Calu3 (cell line): ENCODE measurements around the gene TK2. TPM values are rescaled to one million over a fixed set of nuclear protein-coding genes. Genes with fewer than 3 reads are reported as not detected.

Experiments
- BruUV-seq: library from RNA; stranded (reverse); fragments of 400-500 nt; replicated peaks from 2 replicates; lab custom pipeline; 2021; lab: Mats Ljungman, UMichigan
- CTCF ChIA-PET: fragments of 300-600 bp; sonication (Branson Sonifier 250); formaldehyde crosslinking; loops from one replicate; lab custom pipeline; 2022; ENCODE audit warnings: antibody characterized with exemption; lab: Charles Lee
- DNase-seq: peaks from one replicate; pipeline ENCODE4 v3.0.0; 2022
- H3K27ac Mint-ChIP-seq: one replicate; pipeline ENCODE4 v1.8.0; 2022; ENCODE audit warnings: mixed read lengths; ENCODE audit not compliant: unreplicated experiment
- H3K27me3 Mint-ChIP-seq: one replicate; pipeline ENCODE4 v1.8.0; 2022; ENCODE audit warnings: mixed read lengths; ENCODE audit not compliant: unreplicated experiment
- H3K36me3 Mint-ChIP-seq: one replicate; pipeline ENCODE4 v1.8.0; 2022; ENCODE audit warnings: mild to moderate bottlenecking, moderate library complexity, mixed read lengths; ENCODE audit not compliant: insufficient read depth, unreplicated experiment
- H3K4me1 Mint-ChIP-seq: one replicate; pipeline ENCODE4 v1.8.0; 2022; ENCODE audit warnings: mild to moderate bottlenecking, low read depth, mixed read lengths; ENCODE audit not compliant: unreplicated experiment
- H3K4me3 Mint-ChIP-seq: one replicate; pipeline ENCODE4 v1.8.0; 2022; ENCODE audit warnings: mild to moderate bottlenecking, low read depth, moderate library complexity, mixed read lengths; ENCODE audit not compliant: unreplicated experiment
- H3K9me3 Mint-ChIP-seq: one replicate; pipeline ENCODE4 v1.8.0; 2022; ENCODE audit warnings: low read depth, mixed read lengths; ENCODE audit not compliant: unreplicated experiment
- CTCF ChIP-seq: fragments of 200-600 bp; IDR thresholded peaks from one replicate; pipeline ENCODE4 v1.8.0; 2022; ENCODE audit warnings: antibody characterized with exemption; ENCODE audit not compliant: unreplicated experiment
- intact Hi-C: fragments of 100-400 bp; cut with micrococcal nuclease; formaldehyde crosslinking; loops from one replicate; pipeline ENCODE4 v1.10.0; 2022; ENCODE audit not compliant: unreplicated experiment
- total RNA-seq: library from RNA; stranded (reverse); gene quantifications from 2 replicates; pipeline ENCODE4 v1.2.3, GENCODE V29; 2022

Gene TK2
- total RNA-seq, 1 experiment from 2014 or later, result 53.2 TPM

- CTCF ChIA-PET, result interaction anchor here (0.7 to 1.3 kb wide), 2 partner anchors 17 to 27 kb away, joined by 3 to 4 read pairs; no protein-coding TSS in a partner anchor
- no peak for TF ChIP-seq CTCF
- Mint-ChIP-seq H3K27me3 (no peaks in the 10 kb centered on the region), H3K9me3 (no peaks in the 10 kb centered on the region), H3K36me3 (peaks cover 53% of the 10 kb centered on the region), H3K27ac (no peak overlapping the region), H3K4me3 (no peak overlapping the region), H3K4me1 (peaks cover 8% of the 10 kb centered on the region)
- intact Hi-C loops, result no loop called here
- no peak for DNase-seq
- BruUV-seq, result no TSS peak
These were observed 11.0 kb downstream of the TK2 start for GRCh38 chr16:66538910-66539309.

- Mint-ChIP-seq H3K36me3 (peaks cover 58% of the 10 kb centered on the region), H3K4me1 (peaks cover 8% of the 10 kb centered on the region), H3K27ac (no peak overlapping the region), H3K27me3 (no peaks in the 10 kb centered on the region), H3K9me3 (no peaks in the 10 kb centered on the region), H3K4me3 (no peak overlapping the region)
- BruUV-seq, result no TSS peak
- DNase-seq, result no peak
- CTCF ChIA-PET, result no interaction called here
- intact Hi-C loops, result no loop called here
- TF ChIP-seq CTCF, result no peak
These were observed 12.7 kb downstream of the TK2 start for GRCh38 chr16:66537236-66537635.

- BruUV-seq, result no TSS peak
- Mint-ChIP-seq H3K27me3 (no peaks in the 10 kb centered on the region), H3K36me3 (peaks cover 51% of the 10 kb centered on the region), H3K27ac (no peak overlapping the region), H3K4me3 (no peak overlapping the region), H3K9me3 (no peaks in the 10 kb centered on the region), H3K4me1 (peaks cover 8% of the 10 kb centered on the region)
- DNase-seq, result no peak
- no peak for TF ChIP-seq CTCF
- intact Hi-C loops, result no loop called here
- CTCF ChIA-PET, result interaction anchor here (0.8 kb wide), 1 partner anchor 1012 kb away, joined by 4 read pairs; no protein-coding TSS in a partner anchor
These were observed 13.4 kb downstream of the TK2 start for GRCh38 chr16:66536525-66536924.

- Mint-ChIP-seq H3K36me3 (peaks cover 41% of the 10 kb centered on the region), H3K9me3 (no peaks in the 10 kb centered on the region), H3K4me1 (peaks cover 8% of the 10 kb centered on the region), H3K27me3 (no peaks in the 10 kb centered on the region), H3K4me3 (no peak overlapping the region), H3K27ac (no peak overlapping the region)
- no peak for TF ChIP-seq CTCF
- CTCF ChIA-PET, result interaction anchor here (0.6 kb wide), 1 partner anchor 55 kb away, joined by 5 read pairs; no protein-coding TSS in a partner anchor
- no peak for DNase-seq
- no TSS peak for BruUV-seq
- intact Hi-C loops, result no loop called here
These were observed 15.5 kb downstream of the TK2 start for GRCh38 chr16:66534376-66534799.
